ENCODE data around the gene KLHL8.

KLHL8 gene

DNA sequence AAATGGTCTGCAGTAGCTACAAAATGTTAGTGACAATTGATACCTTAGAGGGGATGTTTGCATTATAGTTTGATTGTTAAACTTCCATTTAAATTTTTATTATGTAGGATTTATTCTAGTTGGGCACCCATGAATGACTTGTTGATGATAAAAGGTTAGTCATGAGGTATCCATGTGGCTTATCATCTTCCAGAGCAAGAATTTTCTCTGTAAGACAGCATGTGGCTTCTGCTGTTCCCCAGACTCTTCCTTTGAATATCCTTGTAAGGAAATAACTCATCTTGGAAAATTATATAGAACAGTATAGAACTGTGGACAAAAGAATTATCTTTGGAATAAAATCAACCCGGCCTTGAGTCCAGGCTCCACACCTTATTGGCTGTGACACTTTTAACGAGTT is 40.1 kb upstream of the KLHL8 start:
- ATAC-seq (ENCODE audit: low read depth), result no peak
- Histone ChIP-seq H3K9me3 (ENCODE audit: severe bottlenecking) (no peaks in the 10 kb centered on the region), H3K27me3 (ENCODE audit: insufficient read depth, poor library complexity, severe bottlenecking) (no peaks in the 10 kb centered on the region), H3K4me3 (ENCODE audit: severe bottlenecking) (no peak overlapping the region), H3K36me3 (ENCODE audit: low read depth) (no peaks in the 10 kb centered on the region), H3K27ac (ENCODE audit: poor library complexity, severe bottlenecking) (no peak overlapping the region), H3K4me1 (ENCODE audit: insufficient read depth, poor library complexity, severe bottlenecking) (no peaks in the 10 kb centered on the region)
- DNase-seq (ENCODE audit: low spot score), result no peak
- TF ChIP-seq, protein P1, sequence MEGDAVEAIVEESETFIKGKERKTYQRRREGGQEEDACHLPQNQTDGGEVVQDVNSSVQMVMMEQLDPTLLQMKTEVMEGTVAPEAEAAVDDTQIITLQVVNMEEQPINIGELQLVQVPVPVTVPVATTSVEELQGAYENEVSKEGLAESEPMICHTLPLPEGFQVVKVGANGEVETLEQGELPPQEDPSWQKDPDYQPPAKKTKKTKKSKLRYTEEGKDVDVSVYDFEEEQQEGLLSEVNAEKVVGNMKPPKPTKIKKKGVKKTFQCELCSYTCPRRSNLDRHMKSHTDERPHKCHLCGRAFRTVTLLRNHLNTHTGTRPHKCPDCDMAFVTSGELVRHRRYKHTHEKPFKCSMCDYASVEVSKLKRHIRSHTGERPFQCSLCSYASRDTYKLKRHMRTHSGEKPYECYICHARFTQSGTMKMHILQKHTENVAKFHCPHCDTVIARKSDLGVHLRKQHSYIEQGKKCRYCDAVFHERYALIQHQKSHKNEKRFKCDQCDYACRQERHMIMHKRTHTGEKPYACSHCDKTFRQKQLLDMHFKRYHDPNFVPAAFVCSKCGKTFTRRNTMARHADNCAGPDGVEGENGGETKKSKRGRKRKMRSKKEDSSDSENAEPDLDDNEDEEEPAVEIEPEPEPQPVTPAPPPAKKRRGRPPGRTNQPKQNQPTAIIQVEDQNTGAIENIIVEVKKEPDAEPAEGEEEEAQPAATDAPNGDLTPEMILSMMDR (IDR thresholded peaks at IDR 0.05; ENCODE audit: poor library complexity, severe bottlenecking), result no peak

DNA sequence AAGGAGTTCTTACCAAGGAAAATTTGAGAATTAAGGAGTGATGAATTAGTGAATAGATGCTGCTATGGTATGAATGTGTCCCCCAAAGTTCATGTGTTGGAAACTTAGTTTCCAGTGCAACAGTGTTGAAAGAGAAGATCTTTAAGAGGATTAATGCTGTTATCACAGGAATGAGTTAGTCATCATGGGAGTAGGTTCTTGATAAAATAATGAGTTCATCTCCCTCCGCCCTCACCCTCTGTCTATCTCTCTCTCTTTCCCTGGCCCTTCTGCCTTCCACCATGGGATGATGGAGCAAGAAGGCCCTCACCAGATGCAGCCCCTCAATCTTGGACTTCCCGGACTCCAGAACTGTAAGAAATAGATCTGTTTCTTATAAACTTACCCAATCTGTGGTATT is 38.3 kb upstream of the KLHL8 start:
- DNase-seq (ENCODE audit: low spot score) (no peak), ATAC-seq (ENCODE audit: low read depth) (no peak)
- Histone ChIP-seq H3K4me1 (ENCODE audit: insufficient read depth, poor library complexity, severe bottlenecking) (no peaks in the 10 kb centered on the region), H3K9me3 (ENCODE audit: severe bottlenecking) (no peaks in the 10 kb centered on the region), H3K27ac (ENCODE audit: poor library complexity, severe bottlenecking) (no peak overlapping the region), H3K4me3 (ENCODE audit: severe bottlenecking) (no peak overlapping the region), H3K36me3 (ENCODE audit: low read depth) (no peaks in the 10 kb centered on the region), H3K27me3 (ENCODE audit: insufficient read depth, poor library complexity, severe bottlenecking) (no peaks in the 10 kb centered on the region)
- TF ChIP-seq, protein P1 (IDR thresholded peaks at IDR 0.05; ENCODE audit: poor library complexity, severe bottlenecking), result no peak

DNA sequence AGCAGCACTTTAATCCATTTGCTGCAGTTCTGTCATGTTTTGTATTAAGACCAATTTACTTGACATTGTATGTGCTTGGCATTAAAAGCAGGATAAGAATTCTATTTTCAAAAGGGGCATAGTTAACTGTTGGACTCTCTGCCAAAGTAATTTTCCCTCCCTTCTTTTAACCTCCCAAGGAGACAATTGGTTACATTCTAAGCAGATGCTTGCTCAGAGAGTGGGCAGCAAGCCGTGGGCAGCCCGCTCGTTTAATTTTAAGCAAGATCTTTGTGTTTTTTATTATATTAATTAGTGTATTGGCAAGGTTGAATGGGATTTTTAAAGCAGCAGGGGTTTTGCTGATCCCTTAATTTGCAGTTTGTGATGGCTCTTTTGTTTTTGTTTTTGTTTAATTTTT is 37.1 kb upstream of the KLHL8 start:
- TF ChIP-seq, protein P1 (IDR thresholded peaks at IDR 0.05; ENCODE audit: poor library complexity, severe bottlenecking), result no peak
- H3K9me3 ChIP-seq (ENCODE audit: severe bottlenecking), result no peaks in the 10 kb centered on the region
- H3K4me1 ChIP-seq (ENCODE audit: insufficient read depth, poor library complexity, severe bottlenecking), result no peaks in the 10 kb centered on the region
- H3K4me3 ChIP-seq (ENCODE audit: severe bottlenecking), result no peak overlapping the region
- no peak overlapping the region for H3K27ac ChIP-seq (ENCODE audit: poor library complexity, severe bottlenecking)
- no peaks in the 10 kb centered on the region for H3K27me3 ChIP-seq (ENCODE audit: insufficient read depth, poor library complexity, severe bottlenecking)
- H3K36me3 ChIP-seq (ENCODE audit: low read depth), result no peaks in the 10 kb centered on the region
- no peak for DNase-seq (ENCODE audit: low spot score)
- no peak for ATAC-seq (ENCODE audit: low read depth)

DNA sequence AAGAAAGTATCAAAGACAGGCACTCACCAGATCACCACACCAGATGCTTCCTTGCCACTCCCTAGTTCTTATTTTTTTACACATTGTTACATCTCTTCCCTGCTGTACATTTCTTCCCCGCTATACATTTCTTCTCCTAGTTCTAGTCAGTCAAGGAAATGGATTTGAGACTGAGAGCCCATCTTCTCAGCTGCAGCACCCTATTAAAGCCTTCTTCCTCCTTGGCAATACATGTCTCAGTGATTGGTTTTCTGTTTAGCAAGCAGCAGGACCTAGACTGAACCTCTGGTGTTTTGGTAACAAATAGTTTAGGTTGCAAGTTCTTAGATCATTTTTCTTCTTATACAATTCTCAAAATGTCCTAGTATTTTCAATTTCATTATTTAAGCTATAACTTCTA is 35.3 kb upstream of the KLHL8 start:
- H3K27me3 ChIP-seq (ENCODE audit: insufficient read depth, poor library complexity, severe bottlenecking), result no peaks in the 10 kb centered on the region
- TF ChIP-seq, protein P1 (IDR thresholded peaks at IDR 0.05; ENCODE audit: poor library complexity, severe bottlenecking), result no peak
- ATAC-seq (ENCODE audit: low read depth) (no peak), DNase-seq (ENCODE audit: low spot score) (no peak)
- no peaks in the 10 kb centered on the region for H3K4me1 ChIP-seq (ENCODE audit: insufficient read depth, poor library complexity, severe bottlenecking)
- H3K4me3 ChIP-seq (ENCODE audit: severe bottlenecking), result no peak overlapping the region
- H3K27ac ChIP-seq (ENCODE audit: poor library complexity, severe bottlenecking), result no peak overlapping the region
- H3K36me3 ChIP-seq (ENCODE audit: low read depth), result no peaks in the 10 kb centered on the region
- H3K9me3 ChIP-seq (ENCODE audit: severe bottlenecking), result no peaks in the 10 kb centered on the region

DNA sequence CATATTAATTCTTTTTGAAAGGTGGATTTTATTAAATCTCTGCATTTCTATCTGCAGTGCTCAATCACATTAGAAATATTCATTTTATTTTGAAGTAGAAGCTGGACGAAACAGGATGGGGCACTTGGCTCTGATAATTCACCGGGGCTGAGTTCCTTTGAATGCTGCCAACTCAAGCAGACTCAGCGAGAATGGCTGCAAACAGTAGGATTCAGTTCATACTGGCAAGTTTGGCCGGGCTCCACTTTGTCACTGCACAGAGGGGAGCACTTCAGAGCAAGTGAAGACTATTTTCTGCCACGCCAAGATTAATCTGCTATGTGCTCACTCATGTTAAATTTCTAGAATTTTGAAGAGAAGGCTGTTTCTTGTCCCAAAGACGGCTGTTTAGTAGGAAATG is 30.7 kb upstream of the KLHL8 start:
- no peak overlapping the region for H3K27ac ChIP-seq (ENCODE audit: poor library complexity, severe bottlenecking)
- no peak for DNase-seq (ENCODE audit: low spot score)
- H3K4me3 ChIP-seq (ENCODE audit: severe bottlenecking), result no peak overlapping the region
- TF ChIP-seq, protein P1 (IDR thresholded peaks at IDR 0.05; ENCODE audit: poor library complexity, severe bottlenecking), result no peak
- no peaks in the 10 kb centered on the region for H3K36me3 ChIP-seq (ENCODE audit: low read depth)
- no peaks in the 10 kb centered on the region for H3K9me3 ChIP-seq (ENCODE audit: severe bottlenecking)
- no peak for ATAC-seq (ENCODE audit: low read depth)
- H3K4me1 ChIP-seq (ENCODE audit: insufficient read depth, poor library complexity, severe bottlenecking), result no peaks in the 10 kb centered on the region
- no peaks in the 10 kb centered on the region for H3K27me3 ChIP-seq (ENCODE audit: insufficient read depth, poor library complexity, severe bottlenecking)
